Myocyte (in vitro differentiated cells): Measurements from ENCODE around the gene NDRG3. TPM values are rescaled to one million over a fixed set of nuclear protein-coding genes. Genes with fewer than 3 reads are reported as not detected.
"Not testable (repeated sequence)": the region's sequence is repeated elsewhere in the genome, so short reads cannot be mapped to it uniquely, and the experiment has no call there.

Experiments
- DNase-seq: peaks from one replicate; pipeline ENCODE4 v3.0.0-alpha.2; 2012; ENCODE audit warnings: low read depth
- total RNA-seq: library from RNA; depleted of rRNA; stranded (reverse); fragments of >200 nt; gene quantifications from 2 replicates; pipeline ENCODE4 v1.2.3, GENCODE V29; 2014

Gene NDRG3
- total RNA-seq, 1 donor from 2014 or later, result 15.6 TPM

GRCh38 chr20:36695467-36695866, 50.4 kb downstream of the NDRG3 start:
- DNase-seq, result not testable (repeated sequence)

- no peak for DNase-seq
Measured at GRCh38 chr20:36688630-36689029, 57.3 kb downstream of the NDRG3 start.

GRCh38 chr20:36687850-36688249, 58.0 kb downstream of the NDRG3 start:
- no peak for DNase-seq

- DNase-seq, result no peak
Measured at GRCh38 chr20:36686944-36687343, 58.9 kb downstream of the NDRG3 start.

GRCh38 chr20:36686504-36686903, 59.4 kb downstream of the NDRG3 start:
- no peak for DNase-seq

- no peak for DNase-seq
Measured at GRCh38 chr20:36684747-36685146, 61.1 kb downstream of the NDRG3 start.

GRCh38 chr20:36682311-36682710, 63.6 kb downstream of the NDRG3 start:
- no peak for DNase-seq

- DNase-seq, result no peak
Measured at GRCh38 chr20:36677422-36677771, 68.5 kb downstream of the NDRG3 start.

- DNase-seq, result no peak
Measured at GRCh38 chr20:36676701-36677421, 69.0 kb downstream of the NDRG3 start.

- not testable (repeated sequence) for DNase-seq
Measured at GRCh38 chr20:36675545-36675944, 70.3 kb downstream of the NDRG3 start.

- DNase-seq, result no peak
Measured at GRCh38 chr20:36672991-36673390, 72.9 kb downstream of the NDRG3 start.

- DNase-seq, result no peak
Measured at GRCh38 chr20:36670665-36671357, 75.1 kb downstream of the NDRG3 start.

GRCh38 chr20:36666181-36666740, 79.6 kb downstream of the NDRG3 start:
- DNase-seq, result peak; percentile 16

GRCh38 chr20:36663031-36663430, 82.9 kb downstream of the NDRG3 start:
- DNase-seq, result no peak

GRCh38 chr20:36658300-36658699, 87.6 kb downstream of the NDRG3 start:
- DNase-seq, result no peak

- DNase-seq, result no peak
Measured at GRCh38 chr20:36656733-36657132, 89.2 kb downstream of the NDRG3 start.

GRCh38 chr20:36655004-36655403, 90.9 kb downstream of the NDRG3 start:
- DNase-seq, result peak; percentile 8

GRCh38 chr20:36654506-36654905, 91.4 kb downstream of the NDRG3 start:
- DNase-seq, result no peak

- no peak for DNase-seq
Measured at GRCh38 chr20:36653456-36653855, 92.4 kb downstream of the NDRG3 start.

- no peak for DNase-seq
Measured at GRCh38 chr20:36647196-36648121, 98.4 kb downstream of the NDRG3 start.

GRCh38 chr20:36646678-36647077, 99.2 kb downstream of the NDRG3 start:
- no peak for DNase-seq

GRCh38 chr20:36645998-36646397, 99.9 kb downstream of the NDRG3 start, which contains the start of gene SLA2:
Gene SLA2, minus strand, starts transcription at chr20:36646196. Its CDS starts 4,861 bp downstream, at chr20:36641335.
- no peak for DNase-seq
